ENCODE measurements around the gene MNT.

Gene MNT

GRCh38 chr17:2368359-2368758 lies 32.5 kb downstream of the MNT start:
- no peak for DNase-seq (ENCODE audit: extremely low spot score)
- ChIA-PET POLR2A (no interaction called here), CTCF (interaction anchor here (1.0 to 4.7 kb wide), 5 partner anchors 11 to 48 kb away, joined by 3 to 39 read pairs (median 7); no protein-coding TSS in a partner anchor)
- TF ChIP-seq, protein P1, sequence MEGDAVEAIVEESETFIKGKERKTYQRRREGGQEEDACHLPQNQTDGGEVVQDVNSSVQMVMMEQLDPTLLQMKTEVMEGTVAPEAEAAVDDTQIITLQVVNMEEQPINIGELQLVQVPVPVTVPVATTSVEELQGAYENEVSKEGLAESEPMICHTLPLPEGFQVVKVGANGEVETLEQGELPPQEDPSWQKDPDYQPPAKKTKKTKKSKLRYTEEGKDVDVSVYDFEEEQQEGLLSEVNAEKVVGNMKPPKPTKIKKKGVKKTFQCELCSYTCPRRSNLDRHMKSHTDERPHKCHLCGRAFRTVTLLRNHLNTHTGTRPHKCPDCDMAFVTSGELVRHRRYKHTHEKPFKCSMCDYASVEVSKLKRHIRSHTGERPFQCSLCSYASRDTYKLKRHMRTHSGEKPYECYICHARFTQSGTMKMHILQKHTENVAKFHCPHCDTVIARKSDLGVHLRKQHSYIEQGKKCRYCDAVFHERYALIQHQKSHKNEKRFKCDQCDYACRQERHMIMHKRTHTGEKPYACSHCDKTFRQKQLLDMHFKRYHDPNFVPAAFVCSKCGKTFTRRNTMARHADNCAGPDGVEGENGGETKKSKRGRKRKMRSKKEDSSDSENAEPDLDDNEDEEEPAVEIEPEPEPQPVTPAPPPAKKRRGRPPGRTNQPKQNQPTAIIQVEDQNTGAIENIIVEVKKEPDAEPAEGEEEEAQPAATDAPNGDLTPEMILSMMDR (IDR thresholded peaks at IDR 0.05; ENCODE audit: control extremely low read depth, extremely low read depth, low read depth, missing control alignments) = no peak

GRCh38 chr17:2366747-2367494 lies 33.9 kb downstream of the MNT start:
- no peak for DNase-seq (ENCODE audit: extremely low spot score)
- CTCF ChIA-PET = interaction anchor here (2.1 to 4.7 kb wide), 3 partner anchors 13 to 49 kb away, joined by 6 to 32 read pairs (median 22); no protein-coding TSS in a partner anchor
- TF ChIP-seq, protein P1 (IDR thresholded peaks at IDR 0.05; ENCODE audit: control extremely low read depth, extremely low read depth, low read depth, missing control alignments) = no peak
- POLR2A ChIA-PET = interaction anchor here (0.6 kb wide), 1 partner anchor 419 kb away, joined by 3 read pairs; no protein-coding TSS in a partner anchor

GRCh38 chr17:2365132-2365531 lies 35.7 kb downstream of the MNT start:
- DNase-seq (ENCODE audit: extremely low spot score) = no peak
- CTCF ChIA-PET = interaction anchor here (2.1 to 4.7 kb wide), 3 partner anchors 12 to 51 kb away, joined by 6 to 32 read pairs (median 22); no protein-coding TSS in a partner anchor
- TF ChIP-seq, protein P1 (IDR thresholded peaks at IDR 0.05; ENCODE audit: control extremely low read depth, extremely low read depth, low read depth, missing control alignments) = no peak
- POLR2A ChIA-PET = no interaction called here

- ChIA-PET POLR2A (no interaction called here), CTCF (interaction anchor here (4.2 to 4.7 kb wide), 2 partner anchors 11 to 18 kb away, joined by 22 to 32 read pairs; no protein-coding TSS in a partner anchor)
Measured at GRCh38 chr17:2364763-2365116, 36.1 kb downstream of the MNT start.

GRCh38 chr17:2363851-2364762 lies 36.8 kb downstream of the MNT start:
- POLR2A ChIA-PET = no interaction called here
- no peak for DNase-seq (ENCODE audit: extremely low spot score)
- TF ChIP-seq, protein P1 (IDR thresholded peaks at IDR 0.05; ENCODE audit: control extremely low read depth, extremely low read depth, low read depth, missing control alignments) = no peak
- CTCF ChIA-PET = interaction anchor here (1.1 to 4.7 kb wide), 4 partner anchors 11 to 52 kb away, joined by 4 to 32 read pairs (median 14); no protein-coding TSS in a partner anchor

More at GRCh38 chr17:2364763-2365116, 36.1 kb downstream of the MNT start:
- TF ChIP-seq, protein P1 (IDR thresholded peaks at IDR 0.05; ENCODE audit: control extremely low read depth, extremely low read depth, low read depth, missing control alignments) = no peak
- no peak for DNase-seq (ENCODE audit: extremely low spot score)

- CTCF ChIA-PET = interaction anchor here (1.1 to 4.2 kb wide), 3 partner anchors 10 to 53 kb away, joined by 4 to 32 read pairs (median 5); no protein-coding TSS in a partner anchor
- DNase-seq (ENCODE audit: extremely low spot score) = no peak
- TF ChIP-seq, protein P1 (IDR thresholded peaks at IDR 0.05; ENCODE audit: control extremely low read depth, extremely low read depth, low read depth, missing control alignments) = no peak
- POLR2A ChIA-PET = no interaction called here
Measured at GRCh38 chr17:2363318-2363717, 37.5 kb downstream of the MNT start.

All from GM10248 (cell line).